ENCODE data around the gene OSTM1.
A peak's percentile ranks its signal among the peaks of the same experiment; 100 is the strongest.

Gene OSTM1, protein sequence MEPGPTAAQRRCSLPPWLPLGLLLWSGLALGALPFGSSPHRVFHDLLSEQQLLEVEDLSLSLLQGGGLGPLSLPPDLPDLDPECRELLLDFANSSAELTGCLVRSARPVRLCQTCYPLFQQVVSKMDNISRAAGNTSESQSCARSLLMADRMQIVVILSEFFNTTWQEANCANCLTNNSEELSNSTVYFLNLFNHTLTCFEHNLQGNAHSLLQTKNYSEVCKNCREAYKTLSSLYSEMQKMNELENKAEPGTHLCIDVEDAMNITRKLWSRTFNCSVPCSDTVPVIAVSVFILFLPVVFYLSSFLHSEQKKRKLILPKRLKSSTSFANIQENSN

DNA sequence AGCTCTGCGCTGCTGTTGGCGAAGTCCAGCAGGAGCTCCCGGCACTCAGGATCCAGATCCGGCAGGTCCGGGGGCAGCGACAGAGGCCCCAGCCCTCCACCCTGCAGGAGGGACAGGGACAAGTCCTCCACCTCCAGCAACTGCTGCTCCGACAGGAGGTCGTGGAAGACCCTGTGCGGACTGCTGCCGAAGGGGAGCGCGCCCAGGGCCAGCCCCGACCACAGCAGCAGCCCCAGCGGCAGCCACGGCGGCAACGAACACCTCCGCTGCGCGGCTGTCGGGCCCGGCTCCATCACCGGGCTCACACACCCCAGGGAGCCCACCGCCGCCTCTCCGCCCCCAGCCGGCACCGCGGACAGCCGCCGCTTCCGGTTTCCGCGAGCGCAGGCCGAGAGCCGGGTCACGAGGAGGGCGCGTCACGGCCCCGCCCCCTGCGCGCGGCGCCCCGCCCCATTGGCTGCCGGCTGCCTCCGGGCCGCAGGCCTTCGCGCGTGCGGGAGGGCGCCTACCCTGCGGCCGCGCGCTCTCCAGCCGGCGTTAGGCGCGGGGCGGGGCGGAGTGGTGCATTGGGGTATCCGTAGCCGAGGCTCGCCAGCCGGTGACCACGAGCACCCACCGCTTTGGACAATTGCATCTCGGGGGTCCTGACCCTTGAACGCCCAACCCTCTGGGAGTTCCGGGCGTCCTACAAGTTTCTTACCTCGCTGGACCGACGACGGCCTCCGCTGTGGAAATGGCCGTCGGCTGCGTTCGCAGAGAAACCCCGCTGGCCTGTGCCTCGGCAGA lies at the start of gene OSTM1:
Gene OSTM1 (minus strand): TSS at position 383 of the 786 bp plus-strand sequence. CDS start 90 bp downstream, at position 293.
- DNase-seq (ENCODE audit: extremely low read depth in 1 of 2, low read depth in 1 of 2): peak; percentile 80 to 91

GRCh38 chr6:108123946-108124345 lies 49.4 kb upstream of the OSTM1 start:
- DNase-seq (ENCODE audit: extremely low read depth in 1 of 2, low read depth in 1 of 2): no peak

GRCh38 chr6:108123481-108123929 lies 49.0 kb upstream of the OSTM1 start:
- DNase-seq (ENCODE audit: extremely low read depth in 1 of 2, low read depth in 1 of 2): no peak

DNA sequence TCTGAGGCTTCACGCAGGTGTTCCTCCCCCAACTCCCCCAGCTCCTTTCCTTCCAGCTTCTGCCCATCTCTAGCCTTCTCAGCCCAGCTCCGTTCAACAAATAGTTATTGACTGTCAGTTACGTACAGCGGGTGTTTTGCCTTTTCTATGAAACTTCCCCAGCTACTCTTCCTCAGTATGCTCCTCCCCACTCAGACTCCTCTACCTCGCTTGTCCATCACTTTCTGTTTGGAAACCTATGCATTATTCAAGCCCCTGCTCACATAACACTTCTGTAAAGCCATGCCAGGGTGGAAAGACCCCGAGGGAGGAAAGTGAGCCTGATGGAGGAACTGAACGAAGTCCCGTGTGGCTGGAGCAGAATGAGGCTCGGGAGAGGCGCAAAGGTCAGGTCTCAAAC lies 47.1 kb upstream of the OSTM1 start:
- DNase-seq (ENCODE audit: extremely low read depth in 1 of 2, low read depth in 1 of 2): no peak

DNA sequence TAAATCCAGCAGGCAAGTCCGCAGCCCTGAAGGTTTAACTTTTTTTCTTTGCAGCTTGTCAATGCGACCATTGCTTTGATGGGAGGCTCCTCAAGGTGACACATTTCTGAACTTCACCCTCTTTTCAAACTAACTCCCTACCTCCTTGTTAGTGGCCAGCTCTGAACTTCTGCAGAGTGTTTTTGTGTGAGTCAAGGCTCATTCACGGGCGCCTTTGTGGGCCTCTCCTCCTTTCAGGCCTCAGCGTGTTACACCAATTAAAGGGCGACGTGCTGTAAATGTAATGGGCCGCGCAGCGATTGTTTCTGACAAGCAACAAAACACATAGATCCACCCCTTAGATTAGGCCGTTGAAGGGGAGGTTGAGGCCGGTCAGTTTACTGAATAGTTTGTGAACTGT lies 45.8 kb upstream of the OSTM1 start:
- no peak for DNase-seq (ENCODE audit: extremely low read depth in 1 of 2, low read depth in 1 of 2)

DNA sequence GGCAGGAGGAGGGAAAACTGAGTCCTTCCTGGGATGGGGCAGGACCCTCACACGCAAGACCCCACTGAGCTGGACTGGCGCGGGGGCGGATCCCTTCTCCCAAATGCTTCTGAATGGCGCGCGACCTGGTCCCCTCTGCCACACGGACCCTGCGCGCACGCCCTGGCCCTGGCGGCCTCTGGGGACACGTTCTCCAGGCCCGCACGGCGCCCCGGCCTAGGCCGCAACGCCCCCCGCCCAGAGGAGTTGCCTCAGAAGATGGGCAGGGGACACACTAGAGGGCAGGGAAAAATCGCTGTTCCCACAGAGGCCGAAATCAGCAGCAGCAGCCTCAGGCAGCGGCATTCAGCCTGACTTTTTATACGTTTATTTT lies 45.2 kb upstream of the OSTM1 start:
- no peak for DNase-seq (ENCODE audit: extremely low read depth in 1 of 2, low read depth in 1 of 2)

GRCh38 chr6:108118810-108119768 lies 44.5 kb upstream of the OSTM1 start:
- no peak for DNase-seq (ENCODE audit: extremely low read depth in 1 of 2, low read depth in 1 of 2)

GRCh38 chr6:108118359-108118724 lies 43.8 kb upstream of the OSTM1 start:
- DNase-seq (ENCODE audit: extremely low read depth in 1 of 2, low read depth in 1 of 2): no peak

GRCh38 chr6:108117427-108118358 lies 43.2 kb upstream of the OSTM1 start:
- DNase-seq (ENCODE audit: extremely low read depth in 1 of 2, low read depth in 1 of 2): no peak

GRCh38 chr6:108116546-108117426 lies 42.2 kb upstream of the OSTM1 start:
- DNase-seq (ENCODE audit: extremely low read depth in 1 of 2, low read depth in 1 of 2): no peak

DNA sequence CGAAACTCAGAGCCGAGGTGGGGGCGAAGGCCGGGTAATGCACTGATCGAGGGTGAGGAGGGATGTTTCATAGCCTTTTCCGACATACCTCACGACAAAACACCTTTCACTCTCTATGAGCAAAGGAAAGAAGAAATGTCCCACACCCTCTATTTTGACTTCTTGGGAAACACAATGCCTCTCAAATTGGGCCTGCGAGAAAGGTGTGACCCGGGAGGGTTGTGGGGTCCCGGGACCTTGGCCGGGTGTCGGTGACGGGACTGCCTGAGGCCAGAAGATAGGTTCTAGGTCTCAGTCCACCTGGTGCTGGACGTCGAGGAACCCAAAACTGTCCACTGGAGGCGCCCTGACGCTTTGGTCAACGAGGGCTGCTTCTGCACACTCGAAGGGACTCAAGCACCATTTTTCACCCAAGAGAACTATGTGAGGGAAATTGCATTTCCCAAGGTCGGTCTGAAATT lies 41.1 kb upstream of the OSTM1 start:
- no peak for DNase-seq (ENCODE audit: extremely low read depth in 1 of 2, low read depth in 1 of 2)

DNA sequence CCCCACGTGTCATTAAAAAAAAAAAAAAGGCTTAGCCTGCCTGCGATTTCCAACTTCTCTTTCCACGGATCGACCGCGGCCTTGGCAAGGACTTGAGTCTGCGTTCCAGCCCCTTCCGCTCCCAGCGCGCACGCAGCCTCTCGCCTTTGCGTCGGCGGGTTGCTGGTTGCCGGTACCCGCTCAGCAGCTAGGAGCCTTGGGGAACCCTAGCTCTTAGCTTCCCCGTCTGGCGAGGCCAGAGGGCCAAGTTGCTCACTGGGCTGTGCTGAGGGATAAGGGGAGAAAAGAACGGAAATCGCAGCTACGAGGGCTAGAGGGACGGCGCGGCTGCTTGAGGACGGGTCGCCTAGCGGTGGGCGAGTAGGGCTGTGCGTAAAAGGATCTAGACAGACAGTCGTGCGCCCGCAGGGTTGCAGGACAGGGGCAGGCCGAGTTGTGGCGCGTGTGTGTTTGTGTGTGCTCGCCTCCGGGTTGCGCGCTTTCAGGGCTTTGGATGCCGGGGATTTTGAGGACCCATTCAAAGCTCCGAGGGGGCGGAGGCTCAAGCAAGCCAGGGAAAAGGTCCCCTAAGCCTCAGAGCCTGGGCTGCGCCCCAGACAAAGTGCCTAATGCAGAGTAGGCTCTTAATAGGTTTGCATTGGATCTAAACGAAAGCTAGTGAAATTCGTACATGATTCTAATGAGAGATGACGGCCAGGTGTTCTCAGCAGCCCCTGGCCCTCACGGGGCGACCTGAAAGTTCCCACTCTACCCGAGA lies 40.5 kb upstream of the OSTM1 start:
- no peak for DNase-seq (ENCODE audit: extremely low read depth in 1 of 2, low read depth in 1 of 2)

DNA sequence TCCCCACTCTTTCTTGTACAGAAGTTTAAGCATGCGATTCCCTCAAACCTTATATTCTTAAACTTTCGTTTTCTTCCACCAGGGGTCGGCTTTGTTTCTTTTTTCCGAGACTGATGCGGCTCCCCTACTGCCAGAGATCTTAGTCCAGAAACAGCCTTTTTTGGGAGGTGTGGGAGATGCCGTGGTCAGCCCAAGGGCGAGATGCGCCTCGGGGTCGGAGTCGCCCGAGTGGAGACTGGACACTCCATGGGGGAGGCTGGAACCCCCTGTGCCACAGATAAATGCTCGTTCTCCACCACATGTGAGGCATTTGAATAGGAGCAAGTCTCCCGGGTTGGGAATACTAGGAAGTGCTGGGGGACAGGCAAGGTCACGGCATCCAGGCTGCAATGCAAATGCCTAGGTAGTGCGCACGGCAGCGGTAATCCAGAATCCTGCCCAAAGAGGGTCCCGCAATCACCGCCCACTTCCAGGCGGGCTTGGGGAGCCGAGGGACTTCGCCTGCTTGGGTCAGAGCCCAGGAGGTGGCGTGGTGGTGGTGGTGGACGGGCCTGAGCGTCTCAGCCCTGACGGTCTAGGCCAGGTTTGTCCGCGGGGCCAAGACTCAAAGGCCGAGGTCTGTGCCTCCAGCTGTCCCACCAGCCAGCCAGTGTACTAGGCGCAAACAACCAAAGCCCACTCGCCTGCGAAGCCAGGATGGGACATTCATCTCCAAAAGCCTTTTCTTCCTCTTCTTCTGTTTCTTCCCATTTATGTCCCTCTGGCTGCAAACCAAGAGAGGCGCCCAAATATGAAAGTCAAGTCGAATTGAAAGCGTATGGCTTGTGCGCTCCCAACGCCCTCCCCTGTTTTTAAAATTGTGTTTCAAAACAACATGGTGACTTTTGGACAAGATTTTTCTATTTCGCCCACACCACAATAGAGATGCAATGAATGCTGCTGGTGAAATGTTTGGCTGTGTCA lies 39.3 kb upstream of the OSTM1 start:
- DNase-seq (ENCODE audit: extremely low read depth in 1 of 2, low read depth in 1 of 2): no peak

- DNase-seq (ENCODE audit: extremely low read depth in 1 of 2, low read depth in 1 of 2): no peak
Measured at GRCh38 chr6:108108374-108108773, 33.8 kb upstream of the OSTM1 start.

GRCh38 chr6:108107102-108107501 lies 32.6 kb upstream of the OSTM1 start:
- DNase-seq (ENCODE audit: extremely low read depth in 1 of 2, low read depth in 1 of 2): no peak

GRCh38 chr6:108106694-108107093 lies 32.2 kb upstream of the OSTM1 start:
- DNase-seq (ENCODE audit: extremely low read depth in 1 of 2, low read depth in 1 of 2): no peak

GRCh38 chr6:108106261-108106660 lies 31.7 kb upstream of the OSTM1 start:
- DNase-seq (ENCODE audit: extremely low read depth in 1 of 2, low read depth in 1 of 2): no peak
